RWPE1 (cell line): Measurements from ENCODE around the gene MYLK.

ENCODE experiments used
- CTCF ChIA-PET: fragments of 350-600 bp; sonication (Branson Sonifier 250); formaldehyde crosslinking; extraction: SDS; loops from one replicate; lab custom pipeline; 2021; lab: Yijun Ruan, JAX
- POLR2A ChIA-PET: fragments of 400-600 bp; formaldehyde crosslinking; extraction: SDS; loops from one replicate; lab custom pipeline; 2020; ENCODE audit warnings: antibody characterized with exemption; ENCODE audit not compliant: low non-redundant PET; lab: Yijun Ruan, JAX
- DNase-seq: peaks from one replicate; pipeline ENCODE4 v3.0.0; 2012; ENCODE audit warnings: low spot score
- H3K27ac ChIP-seq: fragments of 450-650 bp; 2 replicates; pipeline ENCODE4 v1.5.1; 2017
- CTCF ChIP-seq: fragments of 450-650 bp; conservative IDR thresholded peaks from 2 replicates; pipeline ENCODE4 v1.5.1; 2017; ENCODE audit warnings: low read depth, mild to moderate bottlenecking

The MYLK gene

GRCh38 chr3:123920383-123920782, 36.3 kb upstream of the MYLK start:
- CTCF ChIA-PET: no interaction called here
- H3K27ac ChIP-seq: no peak overlapping the region
- DNase-seq: no peak
- POLR2A ChIA-PET: no interaction called here
- no peak for TF ChIP-seq CTCF

GRCh38 chr3:123919353-123919752, 35.2 kb upstream of the MYLK start:
- TF ChIP-seq CTCF: no peak
- ChIA-PET POLR2A (no interaction called here), CTCF (interaction anchor here (0.7 kb wide), 1 partner anchor 110 kb away, joined by 4 read pairs; no protein-coding TSS in a partner anchor)
- H3K27ac ChIP-seq: no peak overlapping the region
- DNase-seq: no peak

GRCh38 chr3:123914829-123915228, 30.7 kb upstream of the MYLK start:
- no peak for TF ChIP-seq CTCF
- CTCF ChIA-PET: no interaction called here
- DNase-seq: no peak
- no peak overlapping the region for H3K27ac ChIP-seq
- POLR2A ChIA-PET: no interaction called here

- POLR2A ChIA-PET: no interaction called here
- CTCF ChIA-PET: no interaction called here
- DNase-seq: no peak
- TF ChIP-seq CTCF: no peak
- H3K27ac ChIP-seq: no peak overlapping the region
Observed at GRCh38 chr3:123909785-123910184, 25.7 kb upstream of the MYLK start.

- H3K27ac ChIP-seq: no peak overlapping the region
- CTCF ChIA-PET: interaction anchor here (0.6 kb wide), 1 partner anchor 255 kb away, joined by 4 read pairs; no protein-coding TSS in a partner anchor
- no peak for DNase-seq
- POLR2A ChIA-PET: no interaction called here
- TF ChIP-seq CTCF: no peak
Observed at GRCh38 chr3:123907720-123908119, 23.6 kb upstream of the MYLK start.

GRCh38 chr3:123899300-123899865, 15.3 kb upstream of the MYLK start:
- H3K27ac ChIP-seq: no peak overlapping the region
- DNase-seq: no peak
- no peak for TF ChIP-seq CTCF
- ChIA-PET POLR2A (interaction anchor here (0.7 kb wide), 1 partner anchor 16 kb away, joined by 3 read pairs; no protein-coding TSS in a partner anchor), CTCF (interaction anchor here (0.7 kb wide), 1 partner anchor 150 kb away, joined by 4 read pairs; no protein-coding TSS in a partner anchor)
